H1 (cell line): ENCODE measurements around the gene GPR137. TPM values are rescaled to one million over a fixed set of nuclear protein-coding genes. Genes with fewer than 3 reads are reported as not detected.

ENCODE experiments used
- CTCF ChIA-PET: fragments of 300-600 bp; sonication (Branson Sonifier 250); formaldehyde crosslinking; loops from one replicate; lab custom pipeline; 2021; ENCODE audit not compliant: partially characterized antibody; lab: Charles Lee
- POLR2A ChIA-PET: fragments of 300-600 bp; sonication (Branson Sonifier 250); formaldehyde crosslinking; loops from one replicate; lab custom pipeline; 2021; ENCODE audit warnings: inconsistent platforms; ENCODE audit not compliant: partially characterized antibody; lab: Charles Lee
- DNase-seq, 2 experiments: peaks; one replicate each; pipeline versions ENCODE4 v3.0.0 to v3.0.0-alpha.2; 2010 to 2022; ENCODE audit warnings: low spot score in 2 of 2, low read depth in 1 of 2, mixed read lengths in 1 of 2
- FAIRE-seq: peaks from 2 replicates; lab custom pipeline; 2011; peaks lifted over from hg19 to GRCh38; lab: Jason Lieb, UNC
- H2AFZ ChIP-seq: 2 replicates; pipeline ENCODE4 v1.8.1; 2012; ENCODE audit warnings: low read length, inconsistent platforms
- H2AK5ac ChIP-seq: 2 replicates; pipeline ENCODE4 v1.6.1; 2013; ENCODE audit warnings: low read depth, low read length
- H2BK120ac ChIP-seq: replicated peaks from 2 replicates; pipeline ENCODE3; 2013; ENCODE audit warnings: low read depth, low read length, inconsistent platforms
- H2BK12ac ChIP-seq: 2 replicates; pipeline ENCODE4 v1.6.1; 2013; ENCODE audit warnings: low read depth, low read length
- H2BK15ac ChIP-seq: 2 replicates; pipeline ENCODE4 v1.6.1; 2013; ENCODE audit warnings: low read length
- H2BK20ac ChIP-seq: 2 replicates; pipeline ENCODE4 v1.6.1; 2013; ENCODE audit warnings: low read length
- H2BK5ac ChIP-seq: 2 replicates; pipeline ENCODE4 v1.6.1; 2013; ENCODE audit warnings: low read depth, low read length
- H3K14ac ChIP-seq: 2 replicates; pipeline ENCODE4 v1.6.1; 2013; ENCODE audit warnings: inconsistent platforms; ENCODE audit not compliant: insufficient read length
- H3K18ac ChIP-seq: 2 replicates; pipeline ENCODE4 v1.6.1; 2013; ENCODE audit warnings: low read length; ENCODE audit errors: extremely low read depth
- H3K23ac ChIP-seq: 2 replicates; pipeline ENCODE4 v1.6.1; 2013; ENCODE audit warnings: inconsistent platforms; ENCODE audit not compliant: insufficient read length
- H3K23me2 ChIP-seq: 2 replicates; pipeline ENCODE4 v1.6.1; 2013; ENCODE audit warnings: low read depth, low read length
- H3K27ac ChIP-seq: 2 replicates; pipeline ENCODE4 v1.6.1; 2011; ENCODE audit warnings: low read depth, low read length, inconsistent platforms
- H3K27me3 ChIP-seq, 4 experiments: replicated peaks in 1 of 4; 1 replicate in 1 of 4; 2 replicates in 3 of 4; pipeline versions ENCODE4 v1.6.1 to v1.8.1; 2011 to 2013; ENCODE audit warnings: low read length in 3 of 4, mild to moderate bottlenecking in 3 of 4, inconsistent platforms in 2 of 4, mixed read lengths in 2 of 4, moderate library complexity in 1 of 4; ENCODE audit not compliant: control insufficient read depth in 3 of 4, insufficient read depth in 3 of 4; ENCODE audit errors: extremely low read depth in 1 of 4
- H3K36me3 ChIP-seq, 4 experiments: 2 replicates each; pipeline versions ENCODE4 v1.6.1 to v1.8.1; 2011 to 2013; ENCODE audit warnings: mild to moderate bottlenecking in 4 of 4, low read length in 3 of 4, moderate library complexity in 2 of 4, control low read depth in 1 of 4, inconsistent platforms in 1 of 4; ENCODE audit not compliant: insufficient read depth in 4 of 4, control insufficient read depth in 2 of 4
- H3K4ac ChIP-seq: replicated peaks from 2 replicates; pipeline ENCODE3; 2013; ENCODE audit warnings: low read length, low read depth, mixed read lengths, inconsistent platforms; ENCODE audit not compliant: insufficient read length
- H3K4me1 ChIP-seq, 4 experiments: replicated peaks in 1 of 4; 1 replicate in 1 of 4; 2 replicates in 3 of 4; pipeline versions ENCODE4 v1.6.1 to v1.8.1; 2011 to 2013; ENCODE audit warnings: low read length in 3 of 4, inconsistent platforms in 2 of 4, mixed read lengths in 1 of 4; ENCODE audit not compliant: insufficient read depth in 4 of 4, control insufficient read depth in 3 of 4
- H3K4me2 ChIP-seq, 2 experiments: 2 replicates each; pipeline versions ENCODE4 v1.6.1 to v1.8.1; 2011 to 2013; ENCODE audit warnings: low read depth in 2 of 2, low read length in 2 of 2, control low read depth in 1 of 2, inconsistent platforms in 1 of 2, mild to moderate bottlenecking in 1 of 2; ENCODE audit not compliant: insufficient read depth in 1 of 2
- H3K4me3 ChIP-seq, 4 experiments: fragments of 200-600, 300-600 bp in 1 of 4; sonication (generic), shearing (Covaris generic), sonication (Bioruptor Twin) in 1 of 4; 2 replicates each; pipeline versions ENCODE4 v1.5.1 to v1.8.1; 2011 to 2016; ENCODE audit warnings: low read length in 4 of 4, low read depth in 3 of 4, control low read depth in 2 of 4, inconsistent platforms in 2 of 4, mild to moderate bottlenecking in 2 of 4, mixed read lengths in 1 of 4, moderate library complexity in 1 of 4; ENCODE audit not compliant: insufficient read depth in 2 of 4; ENCODE audit errors: extremely low read depth in 1 of 4
- H3K56ac ChIP-seq: replicated peaks from 2 replicates; pipeline ENCODE3; 2013; ENCODE audit warnings: low read depth, mild to moderate bottlenecking, mixed read lengths, low read length, inconsistent platforms; ENCODE audit not compliant: insufficient read length
- H3K79me1 ChIP-seq: 2 replicates; pipeline ENCODE4 v1.6.1; 2013; ENCODE audit warnings: low read depth, low read length, control low read depth
- H3K79me2 ChIP-seq, 2 experiments: 2 replicates each; pipeline versions ENCODE4 v1.6.1 to v1.8.1; 2012 to 2013; ENCODE audit warnings: low read length in 2 of 2, mild to moderate bottlenecking in 2 of 2, inconsistent platforms in 1 of 2; ENCODE audit not compliant: insufficient read depth in 2 of 2, control insufficient read depth in 1 of 2
- H3K9ac ChIP-seq, 4 experiments: replicated peaks in 1 of 4; 1 replicate in 1 of 4; 2 replicates in 3 of 4; pipeline versions ENCODE4 v1.6.1 to v1.8.1; 2011 to 2013; ENCODE audit warnings: low read depth in 3 of 4, low read length in 3 of 4, control low read depth in 2 of 4, mild to moderate bottlenecking in 2 of 4, moderate library complexity in 2 of 4, inconsistent platforms in 1 of 4; ENCODE audit errors: extremely low read depth in 1 of 4
- H3K9me3 ChIP-seq, 2 experiments: 2 replicates each; pipeline versions ENCODE4 v1.6.1 to v1.8.1; 2012 to 2013; ENCODE audit warnings: mild to moderate bottlenecking in 2 of 2, moderate library complexity in 2 of 2, control low read depth in 1 of 2, inconsistent platforms in 1 of 2, low read depth in 1 of 2, low read length in 1 of 2, mixed read lengths in 1 of 2; ENCODE audit not compliant: insufficient read depth in 2 of 2
- H4K20me1 ChIP-seq, 2 experiments: replicated peaks in 1 of 2; 2 replicates each; pipeline versions ENCODE3 to v1.8.1; 2011 to 2013; ENCODE audit warnings: inconsistent platforms in 2 of 2, low read length in 2 of 2, mild to moderate bottlenecking in 1 of 2; ENCODE audit not compliant: insufficient read depth in 2 of 2, control insufficient read depth in 1 of 2
- H4K5ac ChIP-seq: 2 replicates; pipeline ENCODE4 v1.6.1; 2013; ENCODE audit warnings: low read length, low read depth, mixed read lengths, inconsistent platforms; ENCODE audit not compliant: insufficient read length
- H4K8ac ChIP-seq: 2 replicates; pipeline ENCODE4 v1.8.0; 2013; ENCODE audit warnings: mild to moderate bottlenecking, moderate library complexity, low read length, inconsistent platforms; ENCODE audit not compliant: insufficient read depth; ENCODE audit errors: extremely low read depth
- H4K91ac ChIP-seq: replicated peaks from 2 replicates; pipeline ENCODE3; 2013; ENCODE audit warnings: low read length, mixed read lengths, inconsistent platforms; ENCODE audit not compliant: insufficient read length
- CTBP2 ChIP-seq: IDR thresholded peaks from 2 replicates; pipeline ENCODE4 v1.7.0; 2011; ENCODE audit warnings: borderline replicate concordance, mild to moderate bottlenecking, moderate library complexity, mixed read lengths, low read length; ENCODE audit not compliant: insufficient read depth, insufficient read length
- EP300 ChIP-seq, 2 experiments: IDR thresholded peaks; 1 replicate in 1 of 2; 2 replicates in 1 of 2; pipeline ENCODE4 v1.6.1; 2011 to 2012; ENCODE audit warnings: low read depth in 2 of 2, low read length in 2 of 2, mild to moderate bottlenecking in 2 of 2, borderline replicate concordance in 1 of 2, inconsistent platforms in 1 of 2, moderate library complexity in 1 of 2
- FOSL1 ChIP-seq: IDR thresholded peaks from 2 replicates; pipeline ENCODE4 v1.6.1; 2011; ENCODE audit warnings: mild to moderate bottlenecking, low read depth, low read length, moderate library complexity; ENCODE audit not compliant: insufficient read depth
- GABPA ChIP-seq: IDR thresholded peaks from 2 replicates; pipeline ENCODE4 v1.6.1; 2011; ENCODE audit warnings: mild to moderate bottlenecking, low read length, moderate library complexity, borderline replicate concordance; ENCODE audit not compliant: insufficient read depth
- PHF8 ChIP-seq: fragments of 200-600 bp; sonication (generic); conservative IDR thresholded peaks from 2 replicates; pipeline ENCODE4 v1.7.1; 2012; ENCODE audit warnings: low read depth, mild to moderate bottlenecking, inconsistent platforms, low read length, moderate library complexity
- SIN3A ChIP-seq, 2 experiments: IDR thresholded peaks in 1 of 2; conservative IDR thresholded peaks in 1 of 2; 2 replicates each; pipeline ENCODE4 v1.6.1; 2011 to 2012; ENCODE audit warnings: low read length in 2 of 2, improper control_type of control experiment in 1 of 2, low read depth in 1 of 2, mild to moderate bottlenecking in 1 of 2
- SRF ChIP-seq: IDR thresholded peaks from 2 replicates; pipeline ENCODE4 v1.6.1; 2011; ENCODE audit warnings: mild to moderate bottlenecking, low read depth, low read length, moderate library complexity
- YY1 ChIP-seq: IDR thresholded peaks from 2 replicates; pipeline ENCODE4 v1.6.1; 2011; ENCODE audit warnings: low read depth, mild to moderate bottlenecking, low read length
- WGBS, 2 experiments: shearing (Covaris generic) in 1 of 2; methylation state at CpG; one replicate each; pipeline versions ENCODE4 v1.1.6 to v1.1.7; 2013 to 2015; ENCODE audit warnings: low lambda C conversion rate in 2 of 2, mixed read lengths in 2 of 2, inconsistent platforms in 1 of 2, low coverage in 1 of 2, missing lambda C conversion rate in 1 of 2; ENCODE audit not compliant: insufficient replicate concordance in 2 of 2, insufficient coverage in 1 of 2, insufficient read length in 1 of 2; ENCODE audit errors: extremely low coverage in 1 of 2, missing lambda C conversion rate in 1 of 2; 5-methylcytosine and 5-hydroxymethylcytosine counted together
- polyA plus RNA-seq, 7 experiments: library from polyadenylated mRNA; depleted of rRNA in 3 of 7; stranded (reverse) in 5 of 7; unstranded in 2 of 7; fragments of >200 nt in 5 of 7; fragments of 200-250 nt in 2 of 7; gene quantifications; 1 replicate in 5 of 7; 2 replicates in 1 of 7; 4 replicates in 1 of 7; pipeline versions ENCODE4 v1.2.1 to v1.2.3, GENCODE V29; 2011 to 2013; ENCODE audit warnings: missing spikeins in 2 of 7, mixed read lengths in 2 of 7
- total RNA-seq: library from RNA; stranded (reverse); fragmentation: NEBNext Ultra II Directional; extraction: Animal tissue kit (Norgen Biotek cat#: 25700); gene quantifications from 2 replicates; pipeline ENCODE4 v1.2.1, GENCODE V29; 2021
- TF ChIP-seq, protein P1 (sequence below): IDR thresholded peaks from 2 replicates; pipeline ENCODE4 v1.6.1; 2012; ENCODE audit warnings: inconsistent platforms

Gene GPR137
- total and polyA plus RNA-seq, 2 of the 8 experiments (the other 6 are each of a cell fraction or from before 2014, with no cell fraction given): 36.2 to 37.8 TPM

DNA sequence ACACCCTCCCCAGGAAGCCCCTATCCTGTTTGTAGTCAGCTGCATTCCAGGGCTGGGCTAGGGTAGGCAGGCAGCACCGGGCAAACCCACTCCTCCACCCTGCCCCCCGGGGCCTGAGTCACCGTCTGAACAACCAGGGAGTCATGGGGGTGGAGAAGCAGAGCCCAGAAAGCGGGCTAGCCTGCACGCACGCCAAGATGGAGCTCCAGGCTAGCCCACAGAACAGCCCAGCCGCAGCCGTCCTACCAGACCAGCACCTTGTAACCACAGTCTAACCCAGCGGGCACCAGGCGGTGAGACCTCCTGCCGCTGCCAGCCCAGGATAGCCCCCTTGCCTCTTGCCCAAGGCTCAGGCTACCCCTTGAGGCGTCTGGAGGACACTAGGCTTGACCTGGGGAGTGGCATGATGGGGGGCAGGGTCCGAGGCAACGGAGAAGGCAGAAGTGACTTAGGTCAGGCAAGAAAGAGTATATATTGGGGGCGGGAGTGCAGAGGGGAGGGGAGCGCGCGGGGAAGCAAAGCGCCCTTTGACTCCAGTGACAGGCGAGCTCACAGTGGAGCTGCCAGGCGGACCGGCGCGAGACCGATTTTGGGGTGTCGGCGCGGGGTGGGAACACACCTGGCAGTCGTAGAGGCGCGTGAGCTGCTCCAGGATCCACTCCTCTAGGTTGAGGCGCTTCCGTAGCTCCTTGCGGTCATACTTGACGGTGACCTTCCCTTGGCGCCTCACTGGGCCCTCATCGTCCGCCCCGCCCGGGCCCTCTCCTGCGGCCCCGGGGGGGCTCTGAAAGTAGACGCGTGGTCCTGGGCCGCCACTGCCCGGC lies 39.6 kb upstream of the GPR137 start:
- ChIA-PET POLR2A (interaction anchor here (0.6 to 13.1 kb wide), 19 partner anchors 9 to 366 kb away, joined by 3 to 352 read pairs (median 6); partner anchors contain the start of genes BAD, DNAJC4, FERMT3 and GPR137), CTCF (interaction anchor here (1.0 to 10.0 kb wide), 11 partner anchors 8 to 111 kb away, joined by 3 to 102 read pairs (median 7); partner anchors contain the start of genes CATSPERZ, ESRRA, FERMT3 and NUDT22)
- Histone ChIP-seq H3K4me1 (peaks cover 0 to 48% (median 35%) of the 10 kb centered on the region in 4 experiments; a peak in 6 of 7 replicates), H3K27me3 (no peaks in the 10 kb centered on the region), H3K23me2 (peaks cover 17% of the 10 kb centered on the region), H4K20me1 (peaks cover 0 to 13% of the 10 kb centered on the region in 2 experiments), H3K56ac (peak overlapping the region; percentile 95), H3K23ac (no peak overlapping the region), H3K4me3 (peak overlapping the region; percentile 56 to 99 (median 90)), H2AK5ac (peak overlapping the region; percentile 67; the same call in 1 of the 2 replicates), H3K9me3 (no peaks in the 10 kb centered on the region), H2BK120ac (peak overlapping the region; percentile 18), H2BK12ac (peak overlapping the region; percentile 84; the same call in 1 of the 2 replicates), H2BK20ac (no peak overlapping the region), H2BK5ac (peak overlapping the region; percentile 90; the same call in 1 of the 2 replicates), H3K9ac (peak overlapping the region; percentile 66 to 74 (median 71)), H3K27ac (peak overlapping the region; percentile 61), H3K4me2 (peak overlapping the region; percentile 71 to 73), H3K14ac (no peak overlapping the region), H3K36me3 (peaks cover 0 to 17% (median 4%) of the 10 kb centered on the region in 4 experiments; a peak in 4 of 8 replicates), H4K91ac (peak overlapping the region; percentile 79), H4K5ac (peak overlapping the region; percentile 70), H3K79me2 (peaks cover 6 to 21% of the 10 kb centered on the region in 2 experiments; a peak in 3 of 4 replicates), H2BK15ac (peak overlapping the region; percentile 92; the same call in 1 of the 2 replicates), H2AFZ (no peak overlapping the region), H3K18ac (peak overlapping the region; percentile 78), H3K79me1 (peaks cover 6% of the 10 kb centered on the region), H4K8ac (peak overlapping the region; percentile 75), H3K4ac (peak overlapping the region; percentile 63)
- FAIRE-seq (no peak), DNase-seq (no peak)
- 4% methylated on average over 29 of the region's 46 CpGs; no CpG with 5 or more reads in 1 of the 2 experiments for whole genome bisulfite sequencing, 2 experiments
- TF ChIP-seq SRF (no peak), GABPA (no peak), SIN3A (conservative IDR thresholded peaks at IDR 0.05 in 1 of 2, IDR thresholded peaks at IDR 0.05 in 1 of 2; ENCODE audit: low read depth in 1 of 2, low read length in 2 of 2) (0 out of 4 replicates have a peak, but pooled peaks of 1 of the 2 experiments have one; percentile 32), CTBP2 (no peak), PHF8 (peak; percentile 44), EP300 (IDR thresholded peaks at IDR 0.05; ENCODE audit: borderline replicate concordance in 1 of 2, low read depth in 2 of 2, low read length in 2 of 2) (no peak), FOSL1 (no peak), YY1 (no peak)
- TF ChIP-seq, protein P1, sequence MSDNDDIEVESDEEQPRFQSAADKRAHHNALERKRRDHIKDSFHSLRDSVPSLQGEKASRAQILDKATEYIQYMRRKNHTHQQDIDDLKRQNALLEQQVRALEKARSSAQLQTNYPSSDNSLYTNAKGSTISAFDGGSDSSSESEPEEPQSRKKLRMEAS: 0 out of 2 replicates have a peak, but pooled peaks have one; percentile 5
